NCI-H2227 treated with DMSO at 0.1 percent for 48 hours (cell line): ENCODE data around the gene NLRC3.
"Not testable (repeated sequence)": the region's sequence is repeated elsewhere in the genome, so short reads cannot be mapped to it uniquely, and the experiment has no call there.

Source experiments
- DNase-seq: peaks from one replicate; lab custom pipeline; 2025; lab: John Stamatoyannopoulos, UW

The NLRC3 gene, protein sequence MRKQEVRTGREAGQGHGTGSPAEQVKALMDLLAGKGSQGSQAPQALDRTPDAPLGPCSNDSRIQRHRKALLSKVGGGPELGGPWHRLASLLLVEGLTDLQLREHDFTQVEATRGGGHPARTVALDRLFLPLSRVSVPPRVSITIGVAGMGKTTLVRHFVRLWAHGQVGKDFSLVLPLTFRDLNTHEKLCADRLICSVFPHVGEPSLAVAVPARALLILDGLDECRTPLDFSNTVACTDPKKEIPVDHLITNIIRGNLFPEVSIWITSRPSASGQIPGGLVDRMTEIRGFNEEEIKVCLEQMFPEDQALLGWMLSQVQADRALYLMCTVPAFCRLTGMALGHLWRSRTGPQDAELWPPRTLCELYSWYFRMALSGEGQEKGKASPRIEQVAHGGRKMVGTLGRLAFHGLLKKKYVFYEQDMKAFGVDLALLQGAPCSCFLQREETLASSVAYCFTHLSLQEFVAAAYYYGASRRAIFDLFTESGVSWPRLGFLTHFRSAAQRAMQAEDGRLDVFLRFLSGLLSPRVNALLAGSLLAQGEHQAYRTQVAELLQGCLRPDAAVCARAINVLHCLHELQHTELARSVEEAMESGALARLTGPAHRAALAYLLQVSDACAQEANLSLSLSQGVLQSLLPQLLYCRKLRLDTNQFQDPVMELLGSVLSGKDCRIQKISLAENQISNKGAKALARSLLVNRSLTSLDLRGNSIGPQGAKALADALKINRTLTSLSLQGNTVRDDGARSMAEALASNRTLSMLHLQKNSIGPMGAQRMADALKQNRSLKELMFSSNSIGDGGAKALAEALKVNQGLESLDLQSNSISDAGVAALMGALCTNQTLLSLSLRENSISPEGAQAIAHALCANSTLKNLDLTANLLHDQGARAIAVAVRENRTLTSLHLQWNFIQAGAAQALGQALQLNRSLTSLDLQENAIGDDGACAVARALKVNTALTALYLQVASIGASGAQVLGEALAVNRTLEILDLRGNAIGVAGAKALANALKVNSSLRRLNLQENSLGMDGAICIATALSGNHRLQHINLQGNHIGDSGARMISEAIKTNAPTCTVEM

GRCh38 chr16:3577302-3577752 is at the start of gene NLRC3:
TSS of gene NLRC3 (minus strand) at chr16:3577403. CDS start at chr16:3565036, 12,367 bp downstream.
- DNase-seq, result no peak

DNA sequence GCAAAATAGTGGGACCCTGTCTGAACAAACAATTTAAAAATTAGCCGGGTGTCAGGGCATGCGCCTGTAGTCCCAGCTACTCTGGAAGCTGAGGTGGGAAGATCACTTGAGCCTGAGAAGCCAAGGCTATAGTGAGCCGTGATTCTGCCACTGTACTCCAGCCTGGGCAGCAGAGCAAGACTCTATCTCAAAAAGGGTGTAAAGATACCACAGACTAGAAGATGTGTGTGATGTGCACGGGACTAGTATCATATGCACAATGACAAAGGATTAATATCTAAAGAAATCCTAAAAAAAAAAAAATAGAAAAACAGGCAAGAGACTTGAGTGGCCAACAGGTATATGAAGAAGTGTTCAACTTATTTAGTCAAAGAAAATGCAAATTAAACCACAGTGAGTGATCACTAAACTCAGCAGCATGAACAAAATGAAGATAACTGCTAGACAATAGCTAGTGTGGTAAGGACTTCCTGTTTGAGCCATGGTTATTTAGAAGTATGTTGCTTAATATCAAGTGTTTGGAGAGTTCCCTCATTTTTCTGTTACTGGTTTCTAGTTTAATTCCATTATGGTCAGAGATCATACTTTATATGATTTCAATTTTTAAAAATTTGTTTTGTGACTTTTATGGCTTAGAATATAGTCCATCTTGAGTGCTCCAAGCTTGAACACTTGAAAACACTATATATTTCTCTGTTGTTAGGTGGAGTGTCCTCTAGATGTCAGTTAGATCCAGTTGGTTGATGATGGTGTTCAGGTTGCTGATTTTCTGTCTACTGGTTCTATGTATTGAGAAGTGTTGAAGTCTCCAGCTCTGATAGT is 48.9 kb upstream of the NLRC3 start:
- DNase-seq, result no peak

DNA sequence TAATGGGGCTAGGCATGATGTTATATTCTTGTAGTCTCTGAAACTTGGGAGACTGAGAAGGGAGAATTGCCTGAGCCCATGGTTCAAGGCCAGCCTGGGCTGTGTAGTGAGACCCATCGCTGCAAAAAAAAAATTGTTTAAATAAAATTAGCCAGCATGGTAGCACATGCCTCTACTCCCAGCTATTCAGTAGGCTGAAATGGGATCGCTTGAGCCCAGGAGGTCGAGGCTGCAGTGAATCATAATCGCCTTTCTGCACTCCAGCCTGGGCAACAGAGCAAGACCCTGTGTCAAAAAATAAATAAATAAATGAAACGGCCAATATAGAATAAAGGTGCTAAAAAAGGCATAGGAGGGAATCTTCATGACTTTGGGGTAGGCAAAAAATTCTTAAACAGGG is 48.1 kb upstream of the NLRC3 start:
- no peak for DNase-seq

DNA sequence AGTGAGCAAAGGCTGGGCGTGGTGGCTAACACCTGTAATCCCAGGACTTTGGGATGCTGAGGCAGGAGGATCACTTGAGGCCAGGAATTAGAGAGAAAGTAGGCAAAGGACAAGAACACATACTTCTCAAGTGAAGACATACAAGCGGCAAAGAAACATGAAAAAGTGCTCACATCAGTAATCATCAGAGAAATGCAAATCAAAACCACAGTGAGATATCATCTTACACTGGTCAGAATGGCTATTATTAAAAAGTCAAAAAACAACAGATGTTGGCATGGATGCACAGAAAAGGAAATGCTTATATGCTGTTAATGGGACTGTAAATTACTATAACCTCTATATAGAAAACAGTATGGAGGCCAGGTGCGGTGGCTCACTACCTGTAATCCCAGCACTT is 46.4 kb upstream of the NLRC3 start:
- DNase-seq, result no peak

GRCh38 chr16:3618769-3619141 is 41.6 kb upstream of the NLRC3 start:
- DNase-seq, result no peak

DNA sequence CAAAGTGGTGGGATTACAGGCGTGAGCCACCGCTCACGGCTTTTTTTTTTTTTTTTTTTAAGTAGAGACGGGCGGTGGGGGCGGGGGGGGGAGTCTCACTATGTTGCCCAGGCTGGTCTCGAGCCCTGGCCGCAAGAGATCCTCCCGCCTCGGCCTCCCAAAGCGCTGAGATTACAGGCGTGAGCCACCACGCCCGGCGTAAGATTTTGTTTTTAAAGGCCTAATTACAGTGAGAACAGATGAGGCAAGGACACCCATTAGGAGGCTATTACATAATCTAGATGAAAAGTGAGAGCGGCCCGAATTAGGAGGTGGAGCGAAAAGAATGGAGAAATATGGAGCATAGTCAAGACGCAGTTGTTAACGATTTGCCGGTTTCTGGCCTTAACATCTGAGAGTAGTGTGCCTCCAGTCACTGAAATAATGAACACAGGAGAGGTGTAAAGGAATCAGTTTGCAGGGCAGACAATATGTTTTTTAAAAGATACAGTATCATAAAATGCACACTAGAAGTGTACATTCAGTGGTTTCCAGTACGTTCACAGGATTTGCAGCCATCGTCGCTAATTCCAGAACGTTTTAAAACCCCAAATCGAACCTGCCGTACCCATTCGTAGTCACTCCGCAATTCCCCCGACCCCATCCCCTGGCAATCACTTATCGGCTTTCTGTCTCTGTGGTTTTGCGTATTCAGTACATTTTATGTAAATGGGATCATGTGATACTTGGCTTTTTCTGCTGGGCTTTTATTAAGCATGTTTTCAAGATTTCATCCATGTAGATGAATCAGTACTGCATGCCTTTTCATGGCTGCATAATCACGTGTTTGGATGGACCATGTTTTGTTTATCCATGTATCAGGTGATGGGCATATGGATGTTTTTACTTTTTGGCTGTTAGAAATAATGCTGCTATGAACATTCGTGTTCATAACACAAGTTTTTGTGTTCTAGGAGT is 35.6 kb upstream of the NLRC3 start:
- DNase-seq, result no peak

GRCh38 chr16:3611146-3611975 is 34.2 kb upstream of the NLRC3 start, which contains the start of gene SLX4:
TSS of gene SLX4 (minus strand) at chr16:3611606. CDS start at chr16:3608964, 2,642 bp downstream.
- DNase-seq, result peak; percentile 93

DNA sequence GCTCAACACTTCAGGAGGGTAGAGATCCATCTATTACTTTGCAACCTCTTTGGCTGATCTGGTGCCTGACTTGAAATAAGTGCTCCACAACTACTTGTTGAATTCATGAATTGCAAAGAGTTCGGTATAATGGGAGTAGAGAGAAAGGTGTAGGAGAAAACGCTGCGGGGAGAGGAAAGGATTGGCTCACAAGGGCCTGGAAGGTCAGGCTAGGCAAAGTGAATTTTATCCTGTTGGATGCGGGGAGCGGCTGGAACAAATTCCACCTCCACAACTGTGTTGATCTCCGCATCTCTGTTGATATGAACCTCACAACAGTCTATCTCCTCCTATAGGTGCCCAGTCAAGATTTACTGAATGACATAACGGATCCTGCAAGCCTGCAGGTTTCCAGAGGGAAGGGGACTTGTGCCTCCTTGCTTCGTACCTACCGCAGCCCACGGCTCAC is 33.5 kb upstream of the NLRC3 start:
- peak; percentile 17 for DNase-seq

DNA sequence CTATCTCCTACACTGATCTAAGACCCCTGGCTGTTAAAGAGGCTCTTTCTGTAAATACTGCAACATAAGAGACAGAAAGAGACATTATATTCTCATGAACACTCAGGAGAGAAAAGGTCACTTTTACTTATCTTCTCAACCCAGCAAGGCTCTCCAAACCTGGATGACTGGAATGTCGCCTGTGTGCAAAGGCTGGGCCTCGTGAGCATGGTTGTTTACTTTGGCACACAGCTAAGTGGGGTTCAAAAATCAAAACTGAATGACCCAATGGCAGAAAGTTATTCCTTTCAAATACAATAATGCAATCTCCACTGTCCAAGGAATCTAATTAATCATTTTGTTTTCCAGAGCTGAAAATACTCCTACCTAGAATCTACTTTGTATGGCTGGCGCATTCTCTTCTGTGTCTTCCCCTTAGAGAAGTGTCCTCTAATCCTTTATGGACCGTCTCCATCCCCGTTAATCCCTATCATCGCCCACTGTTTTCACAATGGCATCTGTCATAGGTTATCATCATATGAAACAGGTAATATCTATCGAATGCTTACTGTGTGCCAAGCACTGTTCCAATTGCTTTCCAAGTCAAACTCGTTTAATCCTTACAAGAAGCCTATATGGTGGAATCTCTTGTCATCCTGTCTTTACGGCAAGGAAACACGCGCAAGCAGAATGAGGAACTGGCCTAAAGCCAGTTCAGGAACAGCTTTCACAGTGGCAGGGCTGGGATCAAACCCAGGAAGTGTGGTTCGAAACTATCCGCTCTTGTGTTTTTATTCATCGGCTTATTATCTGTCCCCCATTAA is 32.9 kb upstream of the NLRC3 start:
- DNase-seq, result no peak

DNA sequence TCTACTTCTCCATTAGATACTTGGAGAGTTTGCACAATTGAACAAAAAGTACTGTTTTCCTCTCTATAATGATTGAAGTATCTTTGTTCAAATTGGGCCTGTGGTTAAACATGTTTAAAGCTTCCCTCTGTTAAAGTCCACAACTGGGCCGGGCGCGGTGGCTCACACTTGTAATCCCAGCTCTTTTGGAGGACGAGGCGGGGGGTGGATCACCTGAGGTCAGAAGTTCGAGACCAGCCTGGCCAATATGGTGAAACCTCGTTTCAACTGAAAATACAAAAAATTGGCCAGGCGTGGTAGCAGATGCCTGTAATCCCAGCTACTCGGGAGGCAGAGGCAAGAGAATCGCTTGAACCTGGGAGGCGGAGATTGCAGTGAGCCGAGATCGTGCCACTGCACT is 31.8 kb upstream of the NLRC3 start:
- DNase-seq, result not testable (repeated sequence)

GRCh38 chr16:3608069-3608468 is 30.9 kb upstream of the NLRC3 start:
- DNase-seq, result no peak

DNA sequence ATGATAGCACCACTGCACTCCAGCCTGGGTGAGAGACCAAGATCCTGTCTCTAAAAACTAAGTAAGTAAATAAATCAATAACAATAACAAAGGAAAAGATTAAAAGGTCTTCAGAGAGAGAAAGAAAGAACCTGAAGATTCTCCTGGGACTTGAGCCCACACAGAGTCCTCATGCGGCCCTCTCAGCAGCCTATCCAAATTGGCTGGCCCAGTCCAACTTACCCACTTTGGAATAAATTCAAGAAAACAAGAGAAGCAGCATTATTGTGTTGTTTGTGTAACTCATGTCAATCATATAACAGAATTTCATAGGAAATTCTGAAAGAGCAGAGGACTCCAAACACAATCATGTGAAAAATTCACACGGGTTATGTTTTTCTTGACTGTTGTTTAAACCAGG is 30.4 kb upstream of the NLRC3 start:
- no peak for DNase-seq

GRCh38 chr16:3607161-3607560 is 30.0 kb upstream of the NLRC3 start:
- DNase-seq, result no peak

DNA sequence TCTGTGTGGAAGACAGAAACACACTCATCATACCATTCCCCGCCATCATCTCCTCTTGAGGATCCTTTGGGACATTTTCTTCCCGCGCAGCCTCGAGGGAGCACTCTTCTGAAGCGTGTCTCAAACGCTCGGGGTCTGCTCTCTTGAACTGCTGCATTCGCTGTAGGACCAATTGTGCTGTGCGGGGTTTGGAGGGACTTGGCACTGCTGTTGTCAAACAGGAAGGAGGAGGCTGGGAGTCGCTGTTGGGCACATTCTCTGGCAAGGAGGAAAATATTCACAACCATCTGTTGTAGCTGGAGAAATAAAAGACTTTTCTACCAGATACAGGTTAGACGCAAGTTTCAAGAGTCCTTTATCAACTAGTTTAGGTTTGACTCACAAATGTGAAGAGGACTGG is 29.2 kb upstream of the NLRC3 start:
- no peak for DNase-seq

DNA sequence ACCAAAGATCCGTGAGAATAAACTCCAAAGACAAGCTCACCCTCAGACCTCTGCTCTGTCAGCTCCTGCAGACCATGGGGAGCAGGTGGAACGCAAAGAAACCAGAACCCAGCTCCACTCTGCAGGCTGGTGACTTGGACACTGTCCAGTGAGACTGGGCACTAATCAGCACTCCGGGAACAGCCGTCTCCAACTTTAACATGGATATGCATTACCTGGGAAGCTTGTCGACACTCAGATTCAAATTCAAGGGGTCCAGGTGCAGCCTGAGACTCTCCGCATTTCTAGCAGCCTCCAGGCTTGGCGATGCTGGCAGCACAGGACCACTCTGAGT is 25.1 kb upstream of the NLRC3 start:
- DNase-seq, result no peak

DNA sequence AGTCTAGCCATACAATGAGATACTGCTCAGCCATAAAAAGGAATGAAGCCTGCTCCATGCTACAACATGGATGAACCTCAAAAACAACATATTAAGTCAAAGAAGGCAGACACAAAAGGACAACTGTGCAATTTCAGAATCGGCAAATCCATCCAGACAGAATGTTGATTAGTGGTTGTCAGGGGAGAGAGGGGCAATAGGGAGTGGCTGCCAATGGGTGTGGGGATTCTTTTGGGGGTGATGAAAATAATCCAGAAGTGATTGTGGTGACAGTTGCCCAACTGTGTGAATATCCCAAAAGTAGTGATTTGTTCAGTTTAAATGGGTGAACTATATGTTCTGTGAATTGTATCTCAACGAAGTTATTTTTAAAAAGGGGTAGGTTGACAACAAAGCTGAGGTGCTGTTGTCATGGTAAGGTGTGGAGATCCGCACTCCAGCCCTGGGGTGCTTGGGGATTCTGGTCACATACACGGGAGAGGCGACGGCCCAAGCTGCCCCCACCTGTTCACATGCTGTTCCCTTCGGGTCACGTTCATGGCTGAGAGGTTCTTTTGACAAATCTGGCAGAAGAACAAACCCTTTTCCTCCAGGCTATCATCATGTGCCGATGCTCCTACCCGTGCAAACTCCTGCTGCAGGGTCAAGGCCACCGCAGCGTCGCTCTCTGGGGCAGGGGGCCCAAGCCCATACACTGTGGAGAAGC is 24.6 kb upstream of the NLRC3 start:
- no peak for DNase-seq

DNA sequence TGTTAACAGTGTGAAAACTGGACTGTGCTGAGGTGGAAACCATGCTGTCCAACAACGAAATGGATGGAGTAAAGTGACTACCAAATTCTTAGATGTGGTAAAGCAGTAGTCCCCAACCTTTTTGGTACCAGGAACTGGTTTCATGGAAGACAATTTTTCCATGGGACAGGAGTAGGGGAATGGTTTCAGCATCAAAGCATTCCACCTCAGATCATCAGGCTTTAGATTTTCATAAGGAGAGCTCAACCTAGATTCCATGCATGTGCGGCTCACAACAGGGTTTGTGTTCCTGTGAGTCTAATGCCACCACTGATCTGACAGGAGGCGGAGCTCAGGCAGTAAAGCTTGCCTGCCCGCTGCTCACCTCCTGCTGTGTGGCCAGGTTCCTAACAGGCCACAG is 22.7 kb upstream of the NLRC3 start:
- no peak for DNase-seq

DNA sequence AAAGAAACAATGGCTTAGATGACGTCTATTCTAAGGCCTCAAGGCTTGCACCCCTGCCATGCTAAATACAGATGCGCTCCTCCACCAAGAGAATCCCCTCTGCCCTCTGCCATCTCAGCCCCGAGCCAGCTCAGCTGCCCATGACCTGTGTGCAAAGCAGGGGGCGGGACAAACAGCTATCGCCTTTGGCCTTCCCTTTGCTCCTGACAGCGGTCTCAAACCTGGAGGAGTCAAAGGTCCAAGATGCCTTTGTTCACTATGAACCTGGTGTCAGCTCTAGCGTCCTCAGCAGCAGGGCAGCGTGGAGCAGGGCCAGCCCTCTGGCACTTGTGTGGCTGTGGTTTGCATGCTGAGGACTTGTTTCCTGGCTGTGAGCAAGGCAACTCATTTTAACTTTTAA is 21.9 kb upstream of the NLRC3 start:
- no peak for DNase-seq
